Lower lobe of right lung (tissue), 2 donors: ENCODE measurements around the gene FBXO17. TPM values are rescaled to one million over a fixed set of nuclear protein-coding genes. Genes with fewer than 3 reads are reported as not detected.

Source experiments
- ATAC-seq, 2 donors: fragments of 200-7000 bp; cut with Tn5 transposase; one replicate each; pipeline ENCODE4 v1.9.1; 2020 to 2022; ENCODE audit warnings: mild to moderate bottlenecking in 2 of 2, moderate library complexity in 2 of 2
- DNase-seq: peaks from one replicate; pipeline ENCODE4 v3.0.0-alpha.2; 2020
- H3K27ac ChIP-seq: fragments of 200-600 bp; one replicate; pipeline ENCODE4 v1.8.0; 2022
- H3K27me3 ChIP-seq: fragments of 200-600 bp; one replicate; pipeline ENCODE4 v1.8.0; 2022; ENCODE audit warnings: low read depth
- H3K36me3 ChIP-seq: fragments of 200-600 bp; one replicate; pipeline ENCODE4 v1.8.0; 2022; ENCODE audit warnings: mild to moderate bottlenecking
- H3K4me1 ChIP-seq: fragments of 200-600 bp; one replicate; pipeline ENCODE4 v1.8.0; 2022
- H3K4me3 ChIP-seq: fragments of 200-600 bp; one replicate; pipeline ENCODE4 v1.8.0; 2022; ENCODE audit warnings: mild to moderate bottlenecking
- H3K9me3 ChIP-seq: fragments of 200-600 bp; one replicate; pipeline ENCODE4 v1.8.0; 2022
- intact Hi-C: fragments of 100-400 bp; cut with DNase I; formaldehyde crosslinking; loops from one replicate; pipeline ENCODE4 v1.11.0; 2022
- total RNA-seq: library from RNA; stranded (reverse); fragmentation: NEBNext Ultra II Directional; extraction: Animal tissue kit (Norgen Biotek cat#: 25700); gene quantifications from one replicate; pipeline ENCODE4 v1.2.1, GENCODE V29; 2021
- TF ChIP-seq, protein P1 (sequence below): fragments of 200-600 bp; IDR thresholded peaks from one replicate; pipeline ENCODE4 v1.8.0; 2022; ENCODE audit warnings: antibody characterized with exemption, mild to moderate bottlenecking
- donor health status: DM: no; HTN: yes; CAD: no; lungs with severe emphysema.

Gene FBXO17
- total RNA-seq, 1 donor from 2014 or later, result 10.5 TPM

DNA sequence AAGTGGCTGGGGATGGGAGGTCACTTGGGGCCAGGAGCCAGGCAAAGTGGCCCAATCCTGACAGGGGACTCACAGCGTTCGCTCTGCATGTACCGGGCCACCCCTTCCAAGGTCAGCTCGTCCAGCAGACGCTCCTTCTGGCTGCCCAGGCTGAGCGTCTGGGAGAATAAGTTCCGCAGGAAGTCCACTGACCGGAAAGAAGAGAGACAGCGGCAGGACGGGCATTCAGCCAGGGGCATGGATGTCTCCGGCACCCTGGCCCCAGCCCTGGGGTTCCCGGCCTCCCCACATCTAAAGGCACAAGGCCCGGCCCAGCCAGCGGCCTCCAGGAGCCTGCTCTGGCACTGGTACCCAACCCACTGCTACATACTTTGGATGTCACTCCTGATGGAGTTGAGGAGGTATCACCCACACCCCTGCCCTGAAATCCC, 82.2 kb downstream of the FBXO17 start:
- intact Hi-C loops, result no loop called here
- TF ChIP-seq, protein P1, sequence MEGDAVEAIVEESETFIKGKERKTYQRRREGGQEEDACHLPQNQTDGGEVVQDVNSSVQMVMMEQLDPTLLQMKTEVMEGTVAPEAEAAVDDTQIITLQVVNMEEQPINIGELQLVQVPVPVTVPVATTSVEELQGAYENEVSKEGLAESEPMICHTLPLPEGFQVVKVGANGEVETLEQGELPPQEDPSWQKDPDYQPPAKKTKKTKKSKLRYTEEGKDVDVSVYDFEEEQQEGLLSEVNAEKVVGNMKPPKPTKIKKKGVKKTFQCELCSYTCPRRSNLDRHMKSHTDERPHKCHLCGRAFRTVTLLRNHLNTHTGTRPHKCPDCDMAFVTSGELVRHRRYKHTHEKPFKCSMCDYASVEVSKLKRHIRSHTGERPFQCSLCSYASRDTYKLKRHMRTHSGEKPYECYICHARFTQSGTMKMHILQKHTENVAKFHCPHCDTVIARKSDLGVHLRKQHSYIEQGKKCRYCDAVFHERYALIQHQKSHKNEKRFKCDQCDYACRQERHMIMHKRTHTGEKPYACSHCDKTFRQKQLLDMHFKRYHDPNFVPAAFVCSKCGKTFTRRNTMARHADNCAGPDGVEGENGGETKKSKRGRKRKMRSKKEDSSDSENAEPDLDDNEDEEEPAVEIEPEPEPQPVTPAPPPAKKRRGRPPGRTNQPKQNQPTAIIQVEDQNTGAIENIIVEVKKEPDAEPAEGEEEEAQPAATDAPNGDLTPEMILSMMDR, result no peak
- no peak overlapping the region for H3K4me3 ChIP-seq
- ATAC-seq (peak in 1 of 2 donors; percentile 17), DNase-seq (no peak)
- H3K4me1 ChIP-seq, result peaks cover 20% of the 10 kb centered on the region
- H3K27me3 ChIP-seq, result no peaks in the 10 kb centered on the region
- H3K27ac ChIP-seq, result peak overlapping the region; percentile 32
- peaks cover 48% of the 10 kb centered on the region for H3K36me3 ChIP-seq
- H3K9me3 ChIP-seq, result no peaks in the 10 kb centered on the region

DNA sequence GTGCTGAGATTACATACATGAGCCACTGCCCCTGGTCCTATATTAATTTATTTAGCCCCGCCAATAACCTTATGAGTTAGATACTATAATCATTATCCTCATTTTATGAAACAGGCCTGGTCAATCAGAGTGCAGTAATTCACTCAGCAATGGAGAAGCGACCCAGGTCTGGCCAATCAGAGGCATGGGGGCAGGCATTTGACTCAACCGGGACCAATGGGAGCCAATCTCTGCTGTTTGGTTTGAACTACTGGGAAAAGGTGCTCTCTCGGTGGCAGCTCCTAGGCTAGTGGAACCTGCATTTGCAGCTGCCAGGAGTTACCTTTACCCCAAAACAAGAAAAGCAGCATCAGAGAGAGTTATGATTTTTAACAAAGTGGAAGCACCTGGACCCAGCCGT, 82.7 kb downstream of the FBXO17 start:
- Histone ChIP-seq H3K4me1 (peaks cover 14% of the 10 kb centered on the region), H3K4me3 (no peak overlapping the region), H3K27ac (peak overlapping the region; percentile 32), H3K27me3 (no peaks in the 10 kb centered on the region), H3K36me3 (peaks cover 53% of the 10 kb centered on the region), H3K9me3 (no peaks in the 10 kb centered on the region)
- intact Hi-C loops, result no loop called here
- ATAC-seq (no peak), DNase-seq (no peak)
- TF ChIP-seq, protein P1, result no peak

DNA sequence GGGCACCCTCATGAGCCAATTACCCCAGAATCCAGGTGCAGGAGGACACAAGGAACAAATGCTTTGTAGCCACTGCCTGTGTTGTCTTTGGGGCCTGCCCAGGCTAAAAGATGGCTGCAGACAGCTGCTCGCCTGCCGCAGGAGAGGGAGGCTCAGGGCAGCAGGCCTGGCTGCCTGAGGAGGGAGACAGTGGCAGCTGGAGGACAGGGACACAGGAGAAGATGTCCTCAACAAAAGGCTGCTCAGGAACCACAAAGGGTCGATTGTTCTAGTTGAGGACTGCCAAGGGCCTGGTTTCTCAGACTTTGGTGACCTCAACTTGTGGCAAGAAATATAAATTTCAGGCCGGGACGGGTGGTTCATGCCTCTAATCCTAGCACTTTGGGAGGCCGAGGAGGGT, 83.8 kb downstream of the FBXO17 start:
- intact Hi-C loops, result no loop called here
- ATAC-seq (no peak), DNase-seq (no peak)
- TF ChIP-seq, protein P1, result no peak
- H3K36me3 ChIP-seq, result peaks cover 59% of the 10 kb centered on the region
- no peaks in the 10 kb centered on the region for H3K9me3 ChIP-seq
- H3K4me3 ChIP-seq, result no peak overlapping the region
- no peaks in the 10 kb centered on the region for H3K27me3 ChIP-seq
- no peak overlapping the region for H3K27ac ChIP-seq
- H3K4me1 ChIP-seq, result peaks cover 12% of the 10 kb centered on the region

Other genes starting within 250 kb of the FBXO17 start
- gene CAPN12, start 231.3 kb downstream of the FBXO17 start, total RNA-seq, result 18.2 TPM
- not detected for gene LGALS7, start 202.2 kb downstream of the FBXO17 start, total RNA-seq
- gene LGALS7B, start 186.5 kb downstream of the FBXO17 start, total RNA-seq, result not detected
- 4.2 TPM for gene LGALS4, start 162.8 kb downstream of the FBXO17 start, total RNA-seq
- gene ECH1, start 143.9 kb downstream of the FBXO17 start, total RNA-seq, result 227 TPM
- gene HNRNPL, start 125.8 kb downstream of the FBXO17 start, total RNA-seq, result 274 TPM
- gene RINL, start 97.5 kb downstream of the FBXO17 start, total RNA-seq, result 8.3 TPM
- 60.1 TPM for gene SIRT2, start 76.1 kb downstream of the FBXO17 start, total RNA-seq
- 23.1 TPM for gene NFKBIB, start 75.8 kb downstream of the FBXO17 start, total RNA-seq
- not detected for gene CCER2, start 63.6 kb downstream of the FBXO17 start, total RNA-seq
- 21.0 TPM for gene SARS2, start 45.0 kb downstream of the FBXO17 start, total RNA-seq
- gene MRPS12, start 44.8 kb downstream of the FBXO17 start, total RNA-seq, result 25.9 TPM
- gene FBXO27, start 56.8 kb upstream of the FBXO17 start, total RNA-seq, result 6.4 TPM
- gene ACP7, start 108.6 kb upstream of the FBXO17 start, total RNA-seq, result not detected
- 73.0 TPM for gene PAK4, start 150.0 kb upstream of the FBXO17 start, total RNA-seq
- 0.86 TPM for gene NCCRP1, start 221.2 kb upstream of the FBXO17 start, total RNA-seq
- not detected for gene SYCN, start 228.5 kb upstream of the FBXO17 start, total RNA-seq